Trophoblast cell (in vitro differentiated cells and primary cell): ENCODE measurements around the gene NOVA1.

ENCODE experiments used
- DNase-seq, 2 donors: peaks; one replicate each; pipeline ENCODE4 v3.0.0-alpha.2; 2016
- H2AFZ ChIP-seq: 2 replicates; pipeline ENCODE4 v1.6.1; 2013; ENCODE audit warnings: low read length, moderate library complexity, mild to moderate bottlenecking; ENCODE audit not compliant: insufficient read depth, poor library complexity
- H2AK5ac ChIP-seq: 2 replicates; pipeline ENCODE4 v1.6.1; 2013; ENCODE audit warnings: mild to moderate bottlenecking, low read length
- H2BK120ac ChIP-seq: 2 replicates; pipeline ENCODE4 v1.6.1; 2013; ENCODE audit warnings: low read length, mild to moderate bottlenecking, moderate library complexity; ENCODE audit not compliant: insufficient read depth, poor library complexity
- H2BK12ac ChIP-seq: 2 replicates; pipeline ENCODE4 v1.6.1; 2013; ENCODE audit warnings: mild to moderate bottlenecking, low read length, moderate library complexity
- H2BK5ac ChIP-seq: 2 replicates; pipeline ENCODE4 v1.6.1; 2013; ENCODE audit warnings: low read length, low read depth, moderate library complexity, mild to moderate bottlenecking; ENCODE audit not compliant: poor library complexity
- H3K14ac ChIP-seq: 2 replicates; pipeline ENCODE4 v1.6.1; 2013; ENCODE audit warnings: mild to moderate bottlenecking, low read length
- H3K18ac ChIP-seq: 2 replicates; pipeline ENCODE4 v1.6.1; 2013; ENCODE audit warnings: mild to moderate bottlenecking, low read length
- H3K23ac ChIP-seq: 2 replicates; pipeline ENCODE4 v1.6.1; 2013; ENCODE audit warnings: low read length
- H3K27ac ChIP-seq: 2 replicates; pipeline ENCODE4 v1.5.1; 2013; ENCODE audit warnings: low read depth, mild to moderate bottlenecking, inconsistent platforms, low read length, moderate library complexity
- H3K27me3 ChIP-seq: 2 replicates; pipeline ENCODE4 v1.6.1; 2013; ENCODE audit warnings: inconsistent platforms, mild to moderate bottlenecking, low read length, moderate library complexity; ENCODE audit not compliant: insufficient read depth
- H3K36me3 ChIP-seq, 2 experiments: 1 replicate in 1 of 2; 2 replicates in 1 of 2; pipeline ENCODE4 v1.6.1; 2013; ENCODE audit warnings: low read length in 2 of 2, mild to moderate bottlenecking in 2 of 2, moderate library complexity in 1 of 2; ENCODE audit not compliant: insufficient read depth in 2 of 2, control insufficient read depth in 1 of 2
- H3K4ac ChIP-seq: 2 replicates; pipeline ENCODE4 v1.6.1; 2013; ENCODE audit warnings: low read depth, mild to moderate bottlenecking, low read length, moderate library complexity
- H3K4me1 ChIP-seq, 2 experiments: 1 replicate in 1 of 2; 2 replicates in 1 of 2; pipeline ENCODE4 v1.6.1; 2013; ENCODE audit warnings: low read length in 2 of 2, mild to moderate bottlenecking in 2 of 2, moderate library complexity in 1 of 2; ENCODE audit not compliant: insufficient read depth in 2 of 2, control insufficient read depth in 1 of 2
- H3K4me2 ChIP-seq: 2 replicates; pipeline ENCODE4 v1.6.1; 2013; ENCODE audit warnings: inconsistent platforms, mild to moderate bottlenecking, low read length, moderate library complexity
- H3K4me3 ChIP-seq: 2 replicates; pipeline ENCODE4 v1.5.1; 2013; ENCODE audit warnings: mild to moderate bottlenecking, low read depth, low read length, inconsistent platforms
- H3K79me1 ChIP-seq: one replicate; pipeline ENCODE4 v1.6.1; 2013; ENCODE audit warnings: low read length
- H3K79me2 ChIP-seq: 2 replicates; pipeline ENCODE4 v1.6.1; 2013; ENCODE audit warnings: low read length, mild to moderate bottlenecking; ENCODE audit not compliant: control insufficient read depth, insufficient read depth, poor library complexity
- H3K9ac ChIP-seq: 2 replicates; pipeline ENCODE4 v1.6.1; 2013; ENCODE audit warnings: mild to moderate bottlenecking, low read length
- H3K9me3 ChIP-seq: 2 replicates; pipeline ENCODE4 v1.6.1; 2013; ENCODE audit warnings: low read depth, mild to moderate bottlenecking, control low read depth, inconsistent platforms, low read length; ENCODE audit not compliant: insufficient read depth
- H4K12ac ChIP-seq: 2 replicates; pipeline ENCODE4 v1.6.1; 2013; ENCODE audit warnings: low read depth, mild to moderate bottlenecking, low read length, moderate library complexity
- H4K8ac ChIP-seq: 2 replicates; pipeline ENCODE4 v1.6.1; 2013; ENCODE audit warnings: low read depth, mild to moderate bottlenecking, low read length, moderate library complexity
- H4K91ac ChIP-seq: one replicate; pipeline ENCODE4 v1.6.1; 2013; ENCODE audit warnings: low read depth, mild to moderate bottlenecking, low read length, moderate library complexity
- WGBS: extraction: QIAGEN DNeasy Blood & Tissue Kit; methylation state at CpG from one replicate; pipeline ENCODE4 v1.1.7; 2013; ENCODE audit warnings: missing lambda C conversion rate; ENCODE audit not compliant: insufficient read length, insufficient coverage; ENCODE audit errors: extremely low coverage; 5-methylcytosine and 5-hydroxymethylcytosine counted together

The NOVA1 gene

GRCh38 chr14:26531894-26532293 lies 65.9 kb downstream of the NOVA1 start:
- no peak overlapping the region for H3K4me3 ChIP-seq
- no peak overlapping the region for H3K23ac ChIP-seq
- H4K12ac ChIP-seq = no peak overlapping the region
- H4K8ac ChIP-seq = no peak overlapping the region
- no peak overlapping the region for H3K14ac ChIP-seq
- no peak overlapping the region for H2AFZ ChIP-seq
- DNase-seq = peak in 1 of 2 donors; percentile 27
- no peaks in the 10 kb centered on the region for H3K9me3 ChIP-seq
- H3K79me1 ChIP-seq = no peaks in the 10 kb centered on the region
- H3K18ac ChIP-seq = no peak overlapping the region
- no peak overlapping the region for H2BK5ac ChIP-seq
- WGBS = no CpG with 5 or more reads among the region's 3 CpGs
- no peak overlapping the region for H3K27ac ChIP-seq
- no peaks in the 10 kb centered on the region for H3K4me1 ChIP-seq
- H2BK120ac ChIP-seq = no peak overlapping the region
- no peak overlapping the region for H4K91ac ChIP-seq
- H3K79me2 ChIP-seq = no peaks in the 10 kb centered on the region
- H3K27me3 ChIP-seq = no peaks in the 10 kb centered on the region
- no peak overlapping the region for H3K4ac ChIP-seq
- H2AK5ac ChIP-seq = no peak overlapping the region
- H3K9ac ChIP-seq = no peak overlapping the region
- H3K4me2 ChIP-seq = no peak overlapping the region
- H2BK12ac ChIP-seq = no peak overlapping the region
- no peaks in the 10 kb centered on the region for H3K36me3 ChIP-seq

- Histone ChIP-seq H3K4me2 (no peak overlapping the region), H3K27ac (no peak overlapping the region), H3K4ac (no peak overlapping the region), H2AK5ac (no peak overlapping the region), H4K8ac (no peak overlapping the region), H3K14ac (no peak overlapping the region), H3K36me3 (no peaks in the 10 kb centered on the region), H3K9ac (no peak overlapping the region), H4K91ac (no peak overlapping the region), H3K79me1 (no peaks in the 10 kb centered on the region), H3K9me3 (no peaks in the 10 kb centered on the region), H2BK12ac (no peak overlapping the region), H3K79me2 (no peaks in the 10 kb centered on the region), H2BK5ac (no peak overlapping the region), H3K18ac (no peak overlapping the region), H3K27me3 (no peaks in the 10 kb centered on the region), H4K12ac (no peak overlapping the region), H2AFZ (no peak overlapping the region), H3K4me1 (no peaks in the 10 kb centered on the region), H2BK120ac (no peak overlapping the region), H3K23ac (no peak overlapping the region), H3K4me3 (no peak overlapping the region)
- no peak for DNase-seq
- WGBS = no CpG with 5 or more reads among the region's 7 CpGs
Measured at GRCh38 chr14:26528415-26529182, 69.2 kb downstream of the NOVA1 start.

GRCh38 chr14:26527095-26527494 lies 70.7 kb downstream of the NOVA1 start:
- Histone ChIP-seq H3K27me3 (no peaks in the 10 kb centered on the region), H3K79me2 (no peaks in the 10 kb centered on the region), H2BK12ac (no peak overlapping the region), H2AFZ (no peak overlapping the region), H2BK5ac (no peak overlapping the region), H3K4me2 (no peak overlapping the region), H3K23ac (no peak overlapping the region), H3K4ac (no peak overlapping the region), H4K12ac (no peak overlapping the region), H3K18ac (no peak overlapping the region), H3K4me3 (no peak overlapping the region), H4K8ac (no peak overlapping the region), H3K14ac (no peak overlapping the region), H3K27ac (no peak overlapping the region), H3K4me1 (no peaks in the 10 kb centered on the region), H3K36me3 (no peaks in the 10 kb centered on the region), H2AK5ac (no peak overlapping the region), H3K9ac (no peak overlapping the region), H3K79me1 (no peaks in the 10 kb centered on the region), H3K9me3 (no peaks in the 10 kb centered on the region), H4K91ac (no peak overlapping the region), H2BK120ac (no peak overlapping the region)
- no CpG with 5 or more reads among the region's 3 CpGs for WGBS
- no peak for DNase-seq

GRCh38 chr14:26526137-26526536 lies 71.7 kb downstream of the NOVA1 start:
- Histone ChIP-seq H3K4me1 (no peaks in the 10 kb centered on the region), H3K14ac (no peak overlapping the region)

More at GRCh38 chr14:26526137-26526536, 71.7 kb downstream of the NOVA1 start:
- Histone ChIP-seq H3K9me3 (no peaks in the 10 kb centered on the region), H2AK5ac (no peak overlapping the region), H3K4ac (no peak overlapping the region), H3K79me2 (no peaks in the 10 kb centered on the region), H3K36me3 (no peaks in the 10 kb centered on the region), H4K12ac (no peak overlapping the region), H3K27ac (no peak overlapping the region), H3K27me3 (no peaks in the 10 kb centered on the region), H4K8ac (no peak overlapping the region), H3K18ac (no peak overlapping the region), H2BK5ac (no peak overlapping the region), H3K4me3 (no peak overlapping the region), H2AFZ (no peak overlapping the region), H3K23ac (no peak overlapping the region), H3K4me2 (no peak overlapping the region), H4K91ac (no peak overlapping the region), H2BK120ac (no peak overlapping the region), H2BK12ac (no peak overlapping the region), H3K79me1 (no peaks in the 10 kb centered on the region), H3K9ac (no peak overlapping the region)
- DNase-seq = no peak
- WGBS = no CpG with 5 or more reads among the region's 1 CpG
